ENCODE results near the gene NCAPG. TPM values are rescaled to one million over a fixed set of nuclear protein-coding genes. Genes with fewer than 3 reads are reported as not detected.

NCAPG gene
- total RNA-seq, 1 experiment from 2014 or later, result 77.1 TPM

GRCh38 chr4:17780501-17781299 lies 30.1 kb upstream of the NCAPG start:
- Histone ChIP-seq H3K4me3 (ENCODE audit: insufficient read depth, low read depth, low read length) (peak overlapping the region; percentile 42), H3K36me3 (replicated peaks; ENCODE audit: control insufficient read depth, insufficient read depth, low read length) (no peaks in the 10 kb centered on the region), H3K27me3 (ENCODE audit: control insufficient read depth, insufficient read depth, low read length) (peaks cover 36% of the 10 kb centered on the region)
- DNase-seq, result peak; percentile 55

DNA sequence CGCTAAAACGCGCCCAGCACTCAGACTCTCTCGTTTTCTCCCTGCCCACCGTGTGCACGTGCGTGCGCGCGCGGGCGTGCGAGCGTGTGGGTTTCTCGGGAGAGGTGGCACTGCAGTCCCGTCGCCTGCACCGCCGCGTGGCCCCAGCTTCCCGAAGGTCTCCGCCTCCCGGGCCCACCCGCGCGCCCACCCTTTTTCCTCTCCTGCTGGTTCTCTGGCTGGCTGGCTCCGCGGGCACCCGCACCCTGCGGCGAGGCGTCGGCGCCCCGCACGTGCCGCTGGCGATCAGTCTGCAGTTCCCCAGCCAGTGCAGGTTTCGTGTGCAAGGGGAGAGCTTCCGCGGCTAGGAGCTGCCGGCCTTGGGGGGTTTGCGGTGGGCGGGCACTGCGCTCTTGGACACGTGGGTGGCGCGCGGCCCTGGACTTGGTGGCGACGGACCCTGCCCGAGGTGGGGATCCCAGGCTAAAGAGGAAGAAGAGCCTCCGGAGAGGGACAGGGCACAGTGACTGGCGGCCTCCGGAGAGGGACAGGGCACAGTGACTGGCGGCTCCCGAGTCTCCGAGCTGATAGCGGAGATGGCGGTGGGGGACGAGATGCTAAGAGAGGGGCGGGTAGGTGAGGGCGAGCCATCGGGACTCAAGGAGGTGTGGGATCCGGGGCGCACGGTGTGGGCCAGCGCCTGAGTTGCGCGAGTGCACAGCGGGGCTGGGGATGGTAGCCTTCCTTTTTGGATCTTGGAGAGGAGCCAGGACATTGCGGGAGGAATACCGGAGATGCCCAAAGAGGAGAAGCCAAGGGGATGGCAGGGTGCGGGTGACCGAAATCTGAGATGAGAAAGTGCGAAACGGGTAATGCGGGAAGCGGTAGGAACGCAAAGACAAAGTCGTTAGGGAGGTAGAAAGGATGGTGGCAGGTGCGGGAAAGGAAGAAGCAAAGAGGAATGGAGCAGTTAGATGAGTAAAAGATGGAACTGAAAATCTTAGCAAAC lies 29.2 kb upstream of the NCAPG start, which contains the start of gene FAM184B:
FAM184B (minus strand) TSS at position 322 of the 988 bp plus-strand sequence. CDS start 322 bp downstream, outside the sequence.
- H3K27me3 ChIP-seq (ENCODE audit: control insufficient read depth, insufficient read depth, low read length), result peaks cover 36% of the 10 kb centered on the region
- no peaks in the 10 kb centered on the region for H3K36me3 ChIP-seq (replicated peaks; ENCODE audit: control insufficient read depth, insufficient read depth, low read length)
- DNase-seq, result peak; percentile 71
- H3K4me3 ChIP-seq (ENCODE audit: insufficient read depth, low read depth, low read length), result peak within 1 kb of the TSS; percentile 42

- no peak for DNase-seq
- H3K4me3 ChIP-seq (ENCODE audit: insufficient read depth, low read depth, low read length), result no peak overlapping the region
- no peaks in the 10 kb centered on the region for H3K36me3 ChIP-seq (replicated peaks; ENCODE audit: control insufficient read depth, insufficient read depth, low read length)
- H3K27me3 ChIP-seq (ENCODE audit: control insufficient read depth, insufficient read depth, low read length), result peaks cover 20% of the 10 kb centered on the region
Measured at GRCh38 chr4:17785858-17786257, 24.9 kb upstream of the NCAPG start.

DNA sequence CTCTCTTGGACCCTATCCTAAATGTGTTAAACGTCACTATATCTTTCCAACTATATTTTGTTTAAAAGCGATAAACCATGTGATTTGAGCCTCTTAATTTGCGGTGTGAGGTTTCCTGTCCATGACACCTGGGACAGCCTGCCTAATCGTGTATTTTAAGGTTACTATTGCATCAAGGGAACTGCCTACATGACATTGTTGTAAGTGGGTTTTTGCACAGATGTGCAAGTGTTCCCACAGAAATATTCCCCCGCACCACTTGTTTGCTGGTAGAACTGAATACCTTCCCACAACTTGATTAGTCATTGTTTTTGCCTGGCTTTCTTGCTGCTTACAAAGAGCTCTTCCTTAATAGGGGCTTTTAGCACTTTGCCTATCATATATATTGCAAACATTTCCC lies 24.2 kb upstream of the NCAPG start:
- peaks cover 13% of the 10 kb centered on the region for H3K27me3 ChIP-seq (ENCODE audit: control insufficient read depth, insufficient read depth, low read length)
- H3K36me3 ChIP-seq (replicated peaks; ENCODE audit: control insufficient read depth, insufficient read depth, low read length), result no peaks in the 10 kb centered on the region
- DNase-seq, result no peak
- H3K4me3 ChIP-seq (ENCODE audit: insufficient read depth, low read depth, low read length), result no peak overlapping the region

GRCh38 chr4:17787315-17787714 lies 23.5 kb upstream of the NCAPG start:
- DNase-seq, result no peak
- H3K4me3 ChIP-seq (ENCODE audit: insufficient read depth, low read depth, low read length), result no peak overlapping the region
- H3K36me3 ChIP-seq (replicated peaks; ENCODE audit: control insufficient read depth, insufficient read depth, low read length), result no peaks in the 10 kb centered on the region
- peaks cover 5% of the 10 kb centered on the region for H3K27me3 ChIP-seq (ENCODE audit: control insufficient read depth, insufficient read depth, low read length)

DNA sequence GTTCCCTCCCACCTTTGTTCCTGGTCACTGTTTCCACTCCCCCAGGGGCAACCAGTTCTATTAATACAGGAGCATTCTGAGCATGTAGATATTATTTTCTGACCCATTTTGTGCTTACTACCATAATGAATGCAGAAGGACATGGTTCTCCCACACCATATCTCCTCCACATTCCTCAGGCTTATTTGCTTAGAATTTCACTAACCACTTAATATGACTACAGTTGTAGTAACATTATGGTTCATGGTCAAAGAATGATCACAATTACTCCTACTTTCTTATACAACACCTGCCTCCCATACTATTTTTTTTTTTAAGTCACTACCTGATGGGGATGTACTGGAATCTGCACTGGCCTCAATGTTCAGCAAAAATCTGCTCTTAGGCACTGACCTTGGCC lies 21.8 kb upstream of the NCAPG start:
- Histone ChIP-seq H3K36me3 (replicated peaks; ENCODE audit: control insufficient read depth, insufficient read depth, low read length) (no peaks in the 10 kb centered on the region), H3K27me3 (ENCODE audit: control insufficient read depth, insufficient read depth, low read length) (no peaks in the 10 kb centered on the region), H3K4me3 (ENCODE audit: insufficient read depth, low read depth, low read length) (no peak overlapping the region)
- no peak for DNase-seq

GRCh38 chr4:17794730-17795129 lies 16.0 kb upstream of the NCAPG start:
- DNase-seq, result no peak
- no peak overlapping the region for H3K4me3 ChIP-seq (ENCODE audit: insufficient read depth, low read depth, low read length)
- no peaks in the 10 kb centered on the region; the same call in 1 of the 2 replicates for H3K36me3 ChIP-seq (replicated peaks; ENCODE audit: control insufficient read depth, insufficient read depth, low read length)
- no peaks in the 10 kb centered on the region for H3K27me3 ChIP-seq (ENCODE audit: control insufficient read depth, insufficient read depth, low read length)

GRCh38 chr4:17797808-17798207 lies 13.0 kb upstream of the NCAPG start:
- Histone ChIP-seq H3K4me3 (ENCODE audit: insufficient read depth, low read depth, low read length) (no peak overlapping the region), H3K36me3 (replicated peaks; ENCODE audit: control insufficient read depth, insufficient read depth, low read length) (peaks cover 2% of the 10 kb centered on the region)
- no peak for DNase-seq

GRCh38 chr4:17805580-17806155 lies 5.1 kb upstream of the NCAPG start:
- H3K36me3 ChIP-seq (replicated peaks; ENCODE audit: control insufficient read depth, insufficient read depth, low read length), result peaks cover 12% of the 10 kb centered on the region

More at GRCh38 chr4:17797808-17798207, 13.0 kb upstream of the NCAPG start:
- H3K27me3 ChIP-seq (ENCODE audit: control insufficient read depth, insufficient read depth, low read length), result no peaks in the 10 kb centered on the region

GRCh38 chr4:17807446-17807845 lies 3.3 kb upstream of the NCAPG start:
- Histone ChIP-seq H3K27me3 (ENCODE audit: control insufficient read depth, insufficient read depth, low read length) (no peaks in the 10 kb centered on the region), H3K36me3 (replicated peaks; ENCODE audit: control insufficient read depth, insufficient read depth, low read length) (peaks cover 12% of the 10 kb centered on the region), H3K4me3 (ENCODE audit: insufficient read depth, low read depth, low read length) (no peak overlapping the region)
- DNase-seq, result no peak

More at GRCh38 chr4:17805580-17806155, 5.1 kb upstream of the NCAPG start:
- DNase-seq, result no peak
- Histone ChIP-seq H3K27me3 (ENCODE audit: control insufficient read depth, insufficient read depth, low read length) (no peaks in the 10 kb centered on the region), H3K4me3 (ENCODE audit: insufficient read depth, low read depth, low read length) (no peak overlapping the region)

GRCh38 chr4:17809667-17810066 lies 1.1 kb upstream of the NCAPG start:
- Histone ChIP-seq H3K4me3 (ENCODE audit: insufficient read depth, low read depth, low read length) (peak overlapping the region; percentile 78), H3K27me3 (ENCODE audit: control insufficient read depth, insufficient read depth, low read length) (no peaks in the 10 kb centered on the region), H3K36me3 (replicated peaks; ENCODE audit: control insufficient read depth, insufficient read depth, low read length) (no peaks in the 10 kb centered on the region)
- no peak for DNase-seq

DNA sequence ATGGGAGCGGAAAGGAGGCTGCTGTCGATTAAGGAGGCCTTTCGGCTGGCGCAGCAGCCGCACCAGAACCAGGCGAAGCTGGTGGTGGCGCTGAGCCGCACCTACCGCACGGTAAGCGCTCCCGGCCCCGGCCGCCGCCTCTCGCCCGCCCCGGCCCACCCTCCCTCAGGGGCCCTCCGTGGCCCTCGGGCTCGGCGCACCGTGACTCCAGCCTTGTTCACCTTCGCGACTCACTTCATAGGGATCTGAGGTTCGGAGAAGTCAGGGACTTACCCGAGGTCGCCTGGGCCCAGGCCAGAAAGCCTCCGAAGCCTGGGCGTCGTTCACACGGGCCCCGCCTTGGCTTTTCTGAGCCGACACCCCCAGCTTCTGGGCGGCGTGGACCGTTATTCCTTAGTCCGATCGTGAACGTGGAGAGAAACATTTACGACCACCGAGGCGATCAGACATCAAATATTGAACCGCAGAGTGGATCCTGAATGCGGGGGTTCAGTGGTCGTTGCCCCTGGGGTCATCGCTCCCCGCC lies 362 bp downstream of the NCAPG start:
- DNase-seq, result no peak
- Histone ChIP-seq H3K27me3 (ENCODE audit: control insufficient read depth, insufficient read depth, low read length) (no peaks in the 10 kb centered on the region), H3K36me3 (replicated peaks; ENCODE audit: control insufficient read depth, insufficient read depth, low read length) (no peaks in the 10 kb centered on the region; the same call in 1 of the 2 replicates), H3K4me3 (ENCODE audit: insufficient read depth, low read depth, low read length) (peak overlapping the region; percentile 78)

DNA sequence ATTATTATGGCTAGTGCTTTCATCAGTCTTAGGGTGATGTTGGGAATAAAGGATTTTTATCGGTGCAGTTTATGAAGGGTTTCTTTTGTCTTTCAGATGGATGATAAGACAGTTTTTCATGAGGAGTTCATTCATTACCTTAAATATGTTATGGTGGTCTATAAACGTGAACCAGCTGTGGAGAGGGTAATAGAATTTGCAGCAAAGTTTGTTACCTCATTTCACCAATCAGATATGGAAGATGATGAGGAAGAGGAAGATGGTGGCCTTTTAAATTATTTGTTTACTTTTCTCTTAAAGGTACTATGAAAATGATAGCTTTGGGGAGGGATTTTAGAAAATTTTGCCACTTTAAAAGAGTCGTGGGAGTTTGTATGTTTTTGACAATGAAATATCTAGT lies 1.3 kb downstream of the NCAPG start:
- H3K36me3 ChIP-seq (replicated peaks; ENCODE audit: control insufficient read depth, insufficient read depth, low read length), result no peaks in the 10 kb centered on the region; the same call in 1 of the 2 replicates
- DNase-seq, result no peak
- peak overlapping the region; percentile 78 for H3K4me3 ChIP-seq (ENCODE audit: insufficient read depth, low read depth, low read length)
- H3K27me3 ChIP-seq (ENCODE audit: control insufficient read depth, insufficient read depth, low read length), result no peaks in the 10 kb centered on the region

DNA sequence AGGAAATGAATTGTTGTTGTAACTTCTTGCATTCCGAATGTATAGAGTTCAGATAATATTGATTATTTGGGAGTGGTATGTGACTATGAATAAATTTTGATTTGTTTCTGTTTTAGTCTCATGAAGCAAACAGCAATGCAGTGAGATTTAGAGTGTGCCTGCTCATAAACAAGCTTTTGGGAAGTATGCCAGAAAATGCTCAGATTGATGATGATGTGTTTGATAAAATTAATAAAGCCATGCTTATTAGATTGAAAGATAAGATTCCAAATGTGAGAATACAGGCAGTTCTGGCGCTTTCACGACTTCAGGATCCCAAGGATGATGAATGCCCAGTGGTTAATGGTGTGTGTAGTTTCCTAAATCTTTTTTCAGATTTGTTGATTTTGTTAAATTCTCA lies 2.0 kb downstream of the NCAPG start:
- Histone ChIP-seq H3K36me3 (replicated peaks; ENCODE audit: control insufficient read depth, insufficient read depth, low read length) (no peaks in the 10 kb centered on the region; the same call in 1 of the 2 replicates), H3K4me3 (ENCODE audit: insufficient read depth, low read depth, low read length) (no peak overlapping the region; the same call in 1 of the 2 replicates), H3K27me3 (ENCODE audit: control insufficient read depth, insufficient read depth, low read length) (no peaks in the 10 kb centered on the region)
- DNase-seq, result no peak
